K562 (cell line): Measurements from ENCODE around the gene PRKCB. TPM values are rescaled to one million over a fixed set of nuclear protein-coding genes. Genes with fewer than 3 reads are reported as not detected.

Experiments
- ATAC-seq: fragments of 200-7000 bp; cut with Tn5 transposase; 3 replicates; pipeline ENCODE4 v1.9.1; 2020; ENCODE audit warnings: moderate library complexity
- BruUV-seq: library from RNA; stranded (reverse); fragments of 400-500 nt; replicated peaks from 2 replicates; lab custom pipeline; 2021; lab: Mats Ljungman, UMichigan
- CTCF ChIA-PET: fragments of 300-600 bp; formaldehyde crosslinking; extraction: SDS; loops from one replicate; lab custom pipeline; 2021; ENCODE audit warnings: low intra/inter-chr PET ratio; lab: Yijun Ruan, JAX
- POLR2A ChIA-PET: fragments of 300-600, 350-650 bp; sonication (Branson Sonifier 250); formaldehyde crosslinking; extraction: SDS; loops from one replicate; lab custom pipeline; 2021; ENCODE audit warnings: antibody characterized with exemption, inconsistent platforms; lab: Yijun Ruan, JAX
- DNase-seq, 4 experiments: peaks; one replicate each; pipeline versions ENCODE4 v3.0.0 to v3.0.0-alpha.2; 2011 to 2018; ENCODE audit warnings: low spot score in 3 of 4, mixed read lengths in 3 of 4; ENCODE audit errors: extremely low read depth in 1 of 4
- FAIRE-seq: peaks from 2 replicates; lab custom pipeline; 2011; peaks lifted over from hg19 to GRCh38; lab: Jason Lieb, UNC
- H2AFZ ChIP-seq: 2 replicates; pipeline ENCODE4 v1.6.0; 2011; ENCODE audit warnings: low read depth, low read length, control low read depth, inconsistent platforms
- H3K27ac ChIP-seq: fragments of 200-600 bp; 3 replicates; pipeline ENCODE4 v1.8.0; 2011; ENCODE audit warnings: low read depth, mild to moderate bottlenecking, control low read depth, inconsistent platforms, low read length, moderate library complexity, mixed read lengths; ENCODE audit errors: extremely low read depth
- H3K27me3 ChIP-seq, 2 experiments: fragments of 300-600 bp in 1 of 2; 2 replicates in 1 of 2; 3 replicates in 1 of 2; pipeline versions ENCODE4 v1.6.0 to v1.8.0; 2011; ENCODE audit warnings: inconsistent platforms in 2 of 2, low read length in 2 of 2, mild to moderate bottlenecking in 1 of 2, mixed read lengths in 1 of 2, moderate library complexity in 1 of 2; ENCODE audit not compliant: control insufficient read depth in 2 of 2, insufficient read depth in 2 of 2
- H3K36me3 ChIP-seq: fragments of 300-600 bp; 3 replicates; pipeline ENCODE4 v1.8.0; 2011; ENCODE audit warnings: mild to moderate bottlenecking, low read length, inconsistent platforms; ENCODE audit not compliant: control insufficient read depth, insufficient read depth
- H3K4me1 ChIP-seq, 2 experiments: fragments of 200-600 bp in 1 of 2; replicated peaks in 1 of 2; 2 replicates in 1 of 2; 3 replicates in 1 of 2; pipeline versions ENCODE4 v1.5.1 to v1.8.0; 2011; ENCODE audit warnings: inconsistent platforms in 2 of 2, low read length in 2 of 2, mild to moderate bottlenecking in 1 of 2, mixed read lengths in 1 of 2, moderate library complexity in 1 of 2; ENCODE audit not compliant: control insufficient read depth in 2 of 2, insufficient read depth in 2 of 2
- H3K4me2 ChIP-seq: 2 replicates; pipeline ENCODE4 v1.6.1; 2011; ENCODE audit warnings: low read length, control low read depth, inconsistent platforms, mixed read lengths; ENCODE audit not compliant: insufficient read depth
- H3K4me3 ChIP-seq: fragments of 200-600 bp; sonication (generic), shearing (Covaris generic); 2 replicates; pipeline ENCODE4 v1.5.1; 2016; ENCODE audit warnings: control low read depth, inconsistent platforms
- H3K79me2 ChIP-seq: fragments of 200-600 bp; 3 replicates; pipeline ENCODE4 v1.8.0; 2011; ENCODE audit warnings: low read length, inconsistent platforms; ENCODE audit not compliant: control insufficient read depth, insufficient read depth
- H3K9ac ChIP-seq, 2 experiments: 2 replicates each; pipeline versions ENCODE4 v1.6.0 to v1.6.1; 2011; ENCODE audit warnings: low read depth in 2 of 2, low read length in 2 of 2, control low read depth in 1 of 2, inconsistent platforms in 1 of 2, mild to moderate bottlenecking in 1 of 2, mixed read lengths in 1 of 2; ENCODE audit not compliant: insufficient read depth in 1 of 2
- H3K9me1 ChIP-seq: one replicate; pipeline ENCODE4 v1.6.0; 2011; ENCODE audit warnings: inconsistent platforms, mild to moderate bottlenecking, low read length, moderate library complexity; ENCODE audit not compliant: control insufficient read depth, insufficient read depth
- H3K9me3 ChIP-seq: replicated peaks from 2 replicates; pipeline ENCODE4 v1.5.1; 2011; ENCODE audit warnings: low read depth, low read length, inconsistent platforms; ENCODE audit not compliant: control insufficient read depth, insufficient read depth
- H4K20me1 ChIP-seq: replicated peaks from 2 replicates; pipeline ENCODE4 v1.6.1; 2011; ENCODE audit warnings: low read length, inconsistent platforms, mixed read lengths; ENCODE audit not compliant: control insufficient read depth, insufficient read depth
- CHCHD3 ChIP-seq: fragments of 250-450 bp; sonication (Bioruptor Pico); IDR thresholded peaks from 2 replicates; pipeline ENCODE4 v2.1.2; 2022; ENCODE audit warnings: mild to moderate bottlenecking
- LARP7 ChIP-seq: fragments of 450-650 bp; IDR thresholded peaks from 2 replicates; pipeline ENCODE4 v1.6.1; 2016
- POLR2AphosphoS2 ChIP-seq: IDR thresholded peaks from 2 replicates; pipeline ENCODE4 v1.6.1; 2012; ENCODE audit warnings: low read length, improper control_type of control experiment
- STAG1 ChIP-seq: sonication (generic); formaldehyde crosslinking; IDR thresholded peaks from 2 replicates; pipeline ENCODE4 v1.5.0; 2020; ENCODE audit warnings: missing genetic modification reagents, borderline replicate concordance
- WGBS: fragments of 100-300 bp; shearing (Covaris generic); methylation state at CpG from one replicate; pipeline ENCODE4 v1.1.6; 2016; ENCODE audit warnings: low coverage, mixed read lengths; ENCODE audit not compliant: insufficient coverage; ENCODE audit errors: missing lambda C conversion rate; 5-methylcytosine and 5-hydroxymethylcytosine counted together
- in situ Hi-C: fragments of 300-500 bp; cut with MboI; formaldehyde crosslinking; loops from 4 replicates; pipeline ENCODE4 v1.15.0; 2018; ENCODE audit warnings: inconsistent platforms, mixed read lengths
- intact Hi-C: fragments of 100-400 bp; cut with micrococcal nuclease; formaldehyde crosslinking; loops from 2 replicates; pipeline ENCODE4 v1.14.2; 2022
- polyA plus RNA-seq, 8 experiments: library from polyadenylated mRNA; depleted of rRNA in 4 of 8; stranded (reverse) in 5 of 8; unstranded in 3 of 8; fragments of >200 nt; fragmentation: Nextera tagmentation in 2 of 8; fragmentation: Illumina TruSeq in 1 of 8; extraction: Ambion mirVana in 2 of 8; extraction: Trizol in 1 of 8; gene quantifications; 2 replicates each; pipeline versions ENCODE4 v1.2.1 to v1.2.3, GENCODE V29; 2011 to 2014; ENCODE audit warnings: inconsistent platforms in 1 of 8, missing spikeins in 1 of 8
- total RNA-seq, 7 experiments: library from RNA; depleted of rRNA in 6 of 7; stranded (reverse); fragments of >200 nt in 6 of 7; fragmentation: Illumina TruSeq in 2 of 7; extraction: Trizol in 2 of 7; gene quantifications; 2 replicates each; pipeline versions ENCODE4 v1.2.1 to v1.2.3, GENCODE V29; 2011 to 2021; ENCODE audit warnings: low replicate concordance in 1 of 7
- TF ChIP-seq, protein P1 (sequence below): fragments of 200-800 bp; sonication (Bioruptor generic); IDR thresholded peaks from 2 replicates; pipeline ENCODE4 v1.6.1; 2017; ENCODE audit warnings: missing genetic modification characterization, missing compliant biosample characterization

Gene PRKCB
- total and polyA plus RNA-seq, 9 of the 15 experiments (the other 6 are each of a cell fraction or from before 2014, with no cell fraction given): 49.9 to 276 (median 148) TPM

- FAIRE-seq (no peak), ATAC-seq (no peak), DNase-seq (no peak)
- WGBS: 89% methylated on average over 10 of the region's 10 CpGs
- ChIA-PET CTCF (no interaction called here), POLR2A (no interaction called here)
- no peaks in the 10 kb centered on the region for H3K27me3 ChIP-seq
- peaks cover 24% of the 10 kb centered on the region; the same call in 1 of the 3 replicates for H3K79me2 ChIP-seq
- H3K9ac ChIP-seq: no peak overlapping the region
- H4K20me1 ChIP-seq: no peaks in the 10 kb centered on the region
- H3K9me3 ChIP-seq: peaks cover 5% of the 10 kb centered on the region
- no peak overlapping the region for H2AFZ ChIP-seq
- no TSS peak for BruUV-seq
- in situ Hi-C loops (no loop called here), intact Hi-C loops (no loop called here)
- no peak overlapping the region for H3K4me3 ChIP-seq
- H3K27ac ChIP-seq: no peak overlapping the region
- H3K9me1 ChIP-seq: no peaks in the 10 kb centered on the region
- peaks cover 59% of the 10 kb centered on the region; the same call in 2 of the 3 replicates for H3K36me3 ChIP-seq
- no peak overlapping the region for H3K4me2 ChIP-seq
- TF ChIP-seq CHCHD3 (CRISPR knock-in tag) (no peak), POLR2AphosphoS2 (no peak), STAG1 (no peak), LARP7 (no peak)
- TF ChIP-seq, protein P1, sequence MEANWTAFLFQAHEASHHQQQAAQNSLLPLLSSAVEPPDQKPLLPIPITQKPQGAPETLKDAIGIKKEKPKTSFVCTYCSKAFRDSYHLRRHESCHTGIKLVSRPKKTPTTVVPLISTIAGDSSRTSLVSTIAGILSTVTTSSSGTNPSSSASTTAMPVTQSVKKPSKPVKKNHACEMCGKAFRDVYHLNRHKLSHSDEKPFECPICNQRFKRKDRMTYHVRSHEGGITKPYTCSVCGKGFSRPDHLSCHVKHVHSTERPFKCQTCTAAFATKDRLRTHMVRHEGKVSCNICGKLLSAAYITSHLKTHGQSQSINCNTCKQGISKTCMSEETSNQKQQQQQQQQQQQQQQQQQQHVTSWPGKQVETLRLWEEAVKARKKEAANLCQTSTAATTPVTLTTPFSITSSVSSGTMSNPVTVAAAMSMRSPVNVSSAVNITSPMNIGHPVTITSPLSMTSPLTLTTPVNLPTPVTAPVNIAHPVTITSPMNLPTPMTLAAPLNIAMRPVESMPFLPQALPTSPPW (CRISPR knock-in tag): no peak
- no peaks in the 10 kb centered on the region for H3K4me1 ChIP-seq
These were observed 252.2 kb downstream of the PRKCB start for GRCh38 chr16:24087891-24088410.
